ENCODE results near the gene GPX4.

GPX4 gene

DNA sequence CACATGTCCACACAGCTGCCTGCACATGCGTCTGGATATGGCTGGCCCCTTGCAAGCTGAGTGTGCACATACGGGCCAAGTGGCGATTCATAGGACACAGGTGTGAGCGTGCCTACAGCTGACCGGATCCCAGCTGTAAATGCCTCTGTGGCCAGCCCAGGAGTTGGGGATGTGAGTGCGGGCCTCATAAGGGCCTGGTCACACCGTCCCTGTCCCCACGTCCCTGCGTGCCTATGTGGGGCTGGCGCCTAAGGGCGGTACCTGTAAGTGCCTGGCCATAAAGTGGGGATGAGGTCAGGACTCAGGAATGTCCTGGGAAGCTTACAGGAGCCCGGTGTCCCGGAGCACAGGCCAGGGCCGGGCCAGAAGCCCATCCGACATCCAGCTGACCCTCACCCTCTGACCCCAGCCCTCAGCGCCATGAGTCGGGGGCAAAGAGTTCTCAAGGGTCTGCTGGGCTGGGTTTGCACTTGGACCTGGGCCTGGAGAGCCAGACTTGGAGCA is 38.1 kb upstream of the GPX4 start:
- no peak overlapping the region for H3K4me3 ChIP-seq (ENCODE audit: low read depth, low read length)
- TF ChIP-seq, protein P1, sequence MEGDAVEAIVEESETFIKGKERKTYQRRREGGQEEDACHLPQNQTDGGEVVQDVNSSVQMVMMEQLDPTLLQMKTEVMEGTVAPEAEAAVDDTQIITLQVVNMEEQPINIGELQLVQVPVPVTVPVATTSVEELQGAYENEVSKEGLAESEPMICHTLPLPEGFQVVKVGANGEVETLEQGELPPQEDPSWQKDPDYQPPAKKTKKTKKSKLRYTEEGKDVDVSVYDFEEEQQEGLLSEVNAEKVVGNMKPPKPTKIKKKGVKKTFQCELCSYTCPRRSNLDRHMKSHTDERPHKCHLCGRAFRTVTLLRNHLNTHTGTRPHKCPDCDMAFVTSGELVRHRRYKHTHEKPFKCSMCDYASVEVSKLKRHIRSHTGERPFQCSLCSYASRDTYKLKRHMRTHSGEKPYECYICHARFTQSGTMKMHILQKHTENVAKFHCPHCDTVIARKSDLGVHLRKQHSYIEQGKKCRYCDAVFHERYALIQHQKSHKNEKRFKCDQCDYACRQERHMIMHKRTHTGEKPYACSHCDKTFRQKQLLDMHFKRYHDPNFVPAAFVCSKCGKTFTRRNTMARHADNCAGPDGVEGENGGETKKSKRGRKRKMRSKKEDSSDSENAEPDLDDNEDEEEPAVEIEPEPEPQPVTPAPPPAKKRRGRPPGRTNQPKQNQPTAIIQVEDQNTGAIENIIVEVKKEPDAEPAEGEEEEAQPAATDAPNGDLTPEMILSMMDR (conservative IDR thresholded peaks at IDR 0.05; ENCODE audit: low read depth, low read length), result no peak
- no peak for DNase-seq (ENCODE audit: low read depth)

DNA sequence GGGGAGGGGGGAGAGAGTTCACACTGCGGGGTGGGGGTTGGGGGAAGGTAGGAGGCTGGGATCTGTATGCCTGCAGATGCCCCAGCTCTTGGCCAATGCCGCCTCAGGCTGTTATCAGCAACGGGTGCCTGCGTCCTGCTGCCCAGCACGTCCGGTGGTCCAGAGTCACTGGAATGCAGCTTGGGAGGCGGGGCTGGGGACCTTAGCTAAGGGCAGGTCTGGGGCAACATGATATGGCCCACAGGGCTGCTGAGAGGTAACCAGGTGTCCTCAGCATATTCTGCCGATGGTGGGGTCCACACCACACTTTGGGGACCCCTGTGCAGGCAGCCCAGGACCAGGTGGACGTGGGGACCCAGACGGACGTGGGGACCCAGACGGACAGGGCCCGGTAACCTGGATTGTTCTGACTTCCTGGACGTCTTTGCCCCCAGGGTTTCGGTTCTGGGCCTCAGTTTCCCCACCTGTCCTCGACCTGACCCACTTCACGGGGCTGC is 37.5 kb upstream of the GPX4 start:
- TF ChIP-seq, protein P1 (conservative IDR thresholded peaks at IDR 0.05; ENCODE audit: low read depth, low read length), result no peak
- no peak for DNase-seq (ENCODE audit: low read depth)
- no peak overlapping the region for H3K4me3 ChIP-seq (ENCODE audit: low read depth, low read length)

- H3K4me3 ChIP-seq (ENCODE audit: low read depth, low read length), result peak within 1 kb of the TSS; percentile 11
- no peak for DNase-seq (ENCODE audit: low read depth)
Observed at GRCh38 chr19:1066748-1067340, 37.0 kb upstream of the GPX4 start, which contains the start of gene ARHGAP45. TSS of gene ARHGAP45 (plus strand) at chr19:1067167. CDS start at chr19:1067406, 239 bp downstream.

GRCh38 chr19:1067341-1067957 is 36.3 kb upstream of the GPX4 start:
- TF ChIP-seq, protein P1 (conservative IDR thresholded peaks at IDR 0.05; ENCODE audit: low read depth, low read length), result no peak
- peak overlapping the region; percentile 11 for H3K4me3 ChIP-seq (ENCODE audit: low read depth, low read length)
- no peak for DNase-seq (ENCODE audit: low read depth)

More at GRCh38 chr19:1066748-1067340, 37.0 kb upstream of the GPX4 start, which contains the start of gene ARHGAP45:
- TF ChIP-seq, protein P1 (conservative IDR thresholded peaks at IDR 0.05; ENCODE audit: low read depth, low read length), result no peak

- no peak for DNase-seq (ENCODE audit: low read depth)
- TF ChIP-seq, protein P1 (conservative IDR thresholded peaks at IDR 0.05; ENCODE audit: low read depth, low read length), result no peak
- H3K4me3 ChIP-seq (ENCODE audit: low read depth, low read length), result no peak overlapping the region
Observed at GRCh38 chr19:1068009-1069001, 35.5 kb upstream of the GPX4 start.

GRCh38 chr19:1069009-1069779 is 34.6 kb upstream of the GPX4 start:
- TF ChIP-seq, protein P1 (conservative IDR thresholded peaks at IDR 0.05; ENCODE audit: low read depth, low read length), result no peak
- no peak for DNase-seq (ENCODE audit: low read depth)
- H3K4me3 ChIP-seq (ENCODE audit: low read depth, low read length), result no peak overlapping the region
